GM21723 (cell line): ENCODE results near the gene NFATC1.

Experiments used
- ATAC-seq: cut with Tn5 transposase; IDR thresholded peaks from one replicate; pipeline ENCODE4 v1.9.1; 2021; ENCODE audit warnings: mild to moderate bottlenecking, moderate library complexity; ENCODE audit not compliant: unreplicated experiment

Gene NFATC1

DNA sequence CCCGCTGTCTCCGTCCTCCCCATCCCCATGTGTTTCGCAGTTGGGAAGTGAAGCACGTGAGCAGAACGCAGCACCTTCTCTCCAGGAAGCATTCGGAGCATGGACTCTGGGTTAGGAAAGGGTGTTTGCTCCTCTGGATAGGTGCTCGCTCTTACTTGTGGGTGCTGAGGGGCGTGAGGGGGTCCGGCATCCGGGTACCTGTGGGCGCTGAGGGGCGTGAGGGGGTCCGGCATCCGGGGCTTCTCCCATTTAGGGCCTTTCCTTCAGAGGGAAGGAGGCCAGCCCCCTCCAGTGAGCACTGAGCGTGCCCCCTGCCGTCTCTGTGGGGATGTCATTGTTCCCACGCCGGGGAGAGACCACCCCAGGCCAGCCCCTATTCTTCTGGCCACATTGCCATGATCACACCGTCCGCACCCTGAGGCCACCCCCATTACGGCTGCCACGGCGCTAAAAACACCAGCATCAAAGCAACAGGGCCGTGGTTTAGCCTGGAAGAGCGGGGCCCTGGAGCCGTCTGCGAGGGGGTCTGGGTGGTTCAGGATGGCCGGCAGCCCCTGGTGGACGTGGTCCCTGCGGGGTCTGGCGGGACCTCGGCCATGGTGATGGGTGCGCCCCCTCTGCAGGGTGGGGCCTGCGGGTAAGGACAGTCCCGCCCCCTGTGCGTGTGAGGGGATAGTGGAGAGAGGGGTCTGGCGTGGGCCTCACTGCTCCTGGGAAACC is 41.0 kb downstream of the NFATC1 start:
- ATAC-seq = no peak

DNA sequence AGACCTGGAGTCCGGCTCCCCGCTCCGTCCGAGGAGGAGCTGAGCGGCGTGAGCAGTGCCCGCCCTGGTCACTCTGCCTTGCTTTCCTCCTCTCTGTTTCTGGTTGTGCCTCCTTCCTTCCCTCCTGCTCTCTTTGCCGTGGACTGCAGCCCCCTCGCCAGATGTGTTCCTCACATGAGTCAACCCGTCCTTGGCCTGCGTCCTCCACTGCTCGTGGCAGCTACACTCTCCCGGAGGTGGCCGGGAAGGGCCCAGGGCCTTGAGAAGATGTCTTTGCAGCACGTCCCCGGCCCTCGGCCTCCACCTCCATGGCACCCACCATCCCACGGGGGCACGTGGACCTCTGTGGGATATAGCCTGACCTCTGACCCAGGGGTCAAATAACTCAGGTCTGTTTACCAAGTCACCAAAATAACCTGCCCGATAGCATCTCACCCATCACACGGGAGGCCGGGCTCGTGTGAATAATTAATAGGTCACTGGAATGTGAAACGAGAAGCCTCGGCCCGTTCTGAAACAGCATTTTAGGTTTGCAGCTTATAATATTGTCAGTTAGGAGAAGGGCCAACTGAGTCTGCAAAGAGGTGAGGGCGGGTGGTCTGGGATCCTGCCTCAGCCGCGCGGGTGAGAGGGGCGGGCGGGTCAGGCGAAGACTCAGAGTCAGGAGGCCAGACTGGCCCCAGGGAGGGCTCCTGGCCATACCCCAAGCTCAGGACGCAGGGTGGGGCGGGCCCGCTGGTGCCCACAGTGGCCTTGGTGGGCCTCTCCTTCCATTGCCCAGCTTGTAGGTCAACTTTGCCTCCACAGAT is 42.6 kb downstream of the NFATC1 start:
- no peak for ATAC-seq

DNA sequence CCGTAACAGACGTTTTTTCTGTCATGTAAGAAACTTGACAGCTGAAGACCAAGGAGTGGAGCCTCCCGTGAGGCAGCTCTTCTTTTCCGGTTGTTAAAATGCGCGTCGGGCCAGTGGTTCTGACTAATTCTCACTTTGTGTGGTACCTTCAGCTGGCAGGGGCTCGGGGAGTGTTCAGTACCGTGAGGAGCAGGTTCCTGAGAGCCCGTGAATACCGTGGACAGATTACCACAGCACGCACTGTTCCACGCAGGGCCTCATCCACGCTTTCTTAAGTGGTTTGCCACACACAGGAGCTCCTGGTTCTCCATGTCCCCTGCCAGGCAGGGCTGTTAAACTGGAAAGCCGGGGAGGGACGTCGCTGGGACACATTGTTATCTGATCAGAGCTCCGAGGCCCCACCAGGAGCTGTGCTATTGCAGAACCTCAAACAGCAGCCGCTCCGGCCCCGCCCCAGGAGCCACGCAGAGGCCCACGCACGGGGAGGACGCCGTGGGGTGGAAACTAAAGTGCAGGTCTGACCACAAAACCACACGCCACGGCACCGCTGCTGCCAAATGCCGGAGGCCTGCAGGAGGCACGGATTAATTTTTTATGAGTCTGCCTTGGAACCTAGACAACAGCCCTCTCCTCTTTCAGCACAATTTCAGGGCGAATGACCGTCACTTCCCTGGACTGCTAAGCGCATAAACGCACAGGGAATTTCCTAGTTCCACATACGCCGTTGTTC is 43.3 kb downstream of the NFATC1 start:
- ATAC-seq = no peak

DNA sequence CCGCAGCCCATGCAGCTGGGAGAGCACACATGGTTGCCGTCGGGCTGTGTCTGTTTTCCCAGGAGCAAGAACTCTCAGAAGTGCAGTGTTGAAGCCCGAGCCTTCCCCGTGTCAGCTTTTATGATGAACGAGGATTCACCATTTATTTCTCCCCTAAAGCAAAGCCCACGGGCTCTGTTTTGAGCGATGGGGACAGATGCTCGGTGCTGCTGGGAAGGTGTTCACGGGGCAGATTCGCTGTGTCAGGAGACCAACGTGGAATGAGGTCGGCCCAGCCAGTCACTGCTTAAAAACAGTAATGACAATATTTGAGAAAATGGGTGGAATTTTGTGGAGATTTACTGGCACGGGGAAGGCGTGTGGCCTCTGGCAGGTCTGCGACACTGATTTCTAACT is 43.9 kb downstream of the NFATC1 start:
- no peak for ATAC-seq

DNA sequence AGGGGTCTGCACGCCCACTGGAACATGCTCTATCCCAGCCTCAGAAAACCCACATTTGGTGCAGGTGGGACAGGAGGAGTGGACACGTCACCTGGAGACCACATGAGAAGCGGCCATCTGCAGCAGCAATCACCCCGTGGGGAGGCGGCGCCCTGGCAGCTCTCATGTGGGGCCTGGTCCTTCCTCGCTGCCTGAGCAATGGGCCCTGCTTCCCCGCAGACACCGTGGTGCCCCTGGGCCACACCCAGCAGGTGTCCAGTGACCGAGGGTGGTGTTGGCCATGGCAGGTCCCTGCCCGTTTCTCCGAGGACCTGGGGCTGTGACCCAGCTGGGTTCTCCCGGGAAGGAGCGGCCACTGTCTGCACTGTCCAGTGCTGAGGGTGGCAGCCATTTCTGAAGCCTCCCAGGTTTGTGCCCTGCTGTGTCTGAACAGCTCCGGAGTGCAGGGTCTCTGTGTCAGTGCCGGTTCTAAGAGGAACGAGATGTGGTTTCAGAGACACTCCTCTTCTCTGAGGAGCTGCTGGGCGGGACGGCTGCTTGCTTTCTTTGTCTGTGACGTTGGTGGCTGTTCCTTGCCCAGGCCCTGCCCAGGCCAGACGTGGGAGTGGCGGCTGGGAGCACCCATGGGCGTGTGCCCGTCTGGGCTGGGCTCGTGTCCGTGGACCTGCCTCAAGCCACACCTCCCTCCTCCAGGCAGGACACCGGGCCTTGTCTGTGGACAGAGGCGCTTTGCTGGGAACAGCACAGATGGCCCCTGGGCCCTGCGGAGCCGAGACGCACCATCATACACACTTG is 44.8 kb downstream of the NFATC1 start:
- ATAC-seq = no peak

DNA sequence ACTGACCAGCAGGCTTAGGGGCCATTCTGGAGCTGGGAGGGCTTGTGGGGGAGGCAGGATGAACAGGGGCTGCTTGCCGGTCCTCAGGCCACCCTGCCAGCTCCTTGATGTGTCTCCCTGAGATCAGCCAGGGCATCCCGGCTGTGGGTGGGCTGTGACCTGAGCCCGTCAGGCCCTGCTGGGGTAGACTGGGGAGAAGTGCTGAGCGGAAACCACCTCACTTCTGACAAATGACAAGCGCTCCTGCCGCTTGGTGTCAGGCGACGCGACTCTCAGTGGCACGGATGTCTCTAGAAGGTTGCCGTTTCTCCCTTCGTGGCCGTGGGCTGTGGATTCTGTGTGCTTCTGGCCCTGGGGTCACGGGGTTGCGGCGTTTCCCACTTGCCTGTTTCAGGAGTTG is 45.7 kb downstream of the NFATC1 start:
- ATAC-seq = no peak

DNA sequence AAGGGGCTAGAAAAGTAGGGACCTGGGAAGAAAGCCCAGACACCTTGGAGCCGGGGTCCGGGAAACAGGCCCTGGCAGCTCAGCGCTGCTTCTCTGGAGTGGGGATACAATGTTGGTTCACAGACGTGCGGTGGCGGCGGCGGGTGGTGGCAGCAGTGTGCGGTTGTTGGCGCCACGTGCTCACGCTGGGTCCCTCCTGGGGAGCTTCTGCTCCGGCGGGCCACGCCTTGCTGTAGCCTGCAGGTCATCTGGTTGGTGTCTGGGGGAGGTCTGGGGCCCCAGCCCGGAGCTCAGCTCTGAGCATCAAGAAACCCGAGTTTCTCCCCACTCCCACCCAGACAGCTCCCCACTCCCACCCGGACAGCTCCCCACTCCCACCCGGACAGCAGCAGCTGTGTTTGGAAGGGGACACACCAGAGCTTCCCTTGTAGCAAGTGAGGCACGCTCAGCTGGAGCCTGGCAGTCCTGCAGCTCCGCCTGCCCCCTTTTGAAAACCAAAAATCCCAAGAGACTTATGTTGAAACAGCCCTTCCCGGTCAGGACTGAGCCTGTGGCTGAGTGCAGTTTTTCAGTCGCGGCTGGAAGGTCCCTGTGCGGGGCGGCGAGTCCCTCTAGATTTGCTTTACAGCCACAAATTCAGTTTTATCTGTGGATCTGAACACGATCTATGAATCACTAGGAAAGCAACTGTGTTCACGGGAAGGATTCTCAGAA is 46.9 kb downstream of the NFATC1 start:
- no peak for ATAC-seq

DNA sequence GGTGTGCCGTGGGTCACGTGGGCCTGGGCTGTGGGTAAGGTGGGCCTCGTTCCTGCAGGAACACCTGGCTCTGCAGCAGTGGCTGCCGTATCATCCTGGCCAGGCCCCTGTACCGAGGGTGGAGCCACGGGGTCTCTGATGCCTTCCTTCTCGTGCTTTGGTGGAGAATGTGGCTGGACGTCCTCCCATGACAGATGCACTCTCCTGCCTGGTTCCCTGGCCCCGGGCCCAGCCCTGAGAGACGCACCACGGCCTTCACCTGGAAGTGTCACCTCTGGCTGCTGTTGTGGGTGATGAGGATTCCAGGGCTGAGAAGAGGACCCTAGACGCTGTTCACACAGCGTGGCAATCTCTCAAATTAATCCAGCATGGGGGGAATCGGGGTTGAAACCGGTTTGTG is 49.5 kb downstream of the NFATC1 start:
- ATAC-seq = no peak

DNA sequence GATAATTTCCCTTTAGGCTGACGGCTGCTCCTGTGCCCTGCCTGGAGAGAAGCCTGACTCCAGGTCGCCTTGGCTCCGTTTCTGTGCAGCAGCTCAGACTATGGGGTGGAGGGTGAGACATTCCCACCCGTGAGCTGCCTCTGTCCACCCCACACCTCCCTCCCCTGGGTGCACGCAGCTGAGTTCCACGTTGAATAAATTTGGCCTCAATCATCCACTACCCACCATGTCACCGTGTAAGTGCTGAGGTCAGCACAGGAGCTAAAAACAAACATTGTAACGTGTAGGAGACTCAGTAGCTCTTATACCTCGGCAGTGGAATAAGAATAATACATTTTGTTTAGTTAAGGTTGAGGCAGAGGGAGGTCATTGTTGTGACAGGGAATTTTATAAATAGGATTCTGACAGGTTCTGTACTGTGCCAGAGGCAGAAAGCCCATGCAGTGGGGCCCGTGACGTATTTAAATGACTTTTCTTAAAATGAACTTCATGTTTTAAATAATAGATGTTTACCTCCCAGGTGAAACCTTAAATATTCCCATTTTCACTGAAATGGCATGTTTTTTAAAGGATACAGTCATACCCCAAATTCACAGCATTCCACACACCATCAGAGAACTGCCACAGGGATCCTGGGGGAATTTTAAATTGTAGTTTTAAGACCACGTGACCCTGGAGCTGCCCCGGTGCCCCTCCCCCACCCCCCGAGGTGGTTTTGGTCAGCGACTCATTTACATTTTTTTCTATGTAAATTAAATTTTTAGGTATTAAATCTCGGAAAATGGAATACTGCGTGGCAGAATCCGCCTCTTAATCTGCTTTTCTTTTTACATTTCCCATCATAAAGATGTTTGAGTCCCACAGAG is 50.2 kb downstream of the NFATC1 start:
- ATAC-seq = no peak

DNA sequence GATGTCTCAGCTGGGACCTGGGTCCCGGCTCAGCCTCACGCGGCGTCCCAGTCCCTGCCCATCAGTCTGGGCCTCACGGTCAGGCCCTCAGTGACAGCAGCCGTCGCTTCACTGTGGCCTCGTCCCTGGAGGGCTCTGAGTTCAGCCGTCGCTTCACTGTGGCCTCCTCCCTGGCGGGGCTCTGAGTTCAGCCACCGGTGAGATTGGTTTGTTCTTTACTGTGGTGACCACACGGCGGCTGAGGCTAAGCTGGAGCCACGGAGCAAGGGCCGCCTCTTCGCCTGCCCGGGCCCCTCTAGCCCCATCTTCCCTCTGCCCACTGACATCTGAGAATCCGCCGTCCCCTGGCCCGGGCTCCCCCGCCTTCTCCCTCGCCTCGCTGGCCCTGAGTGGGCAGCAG is 51.2 kb downstream of the NFATC1 start:
- ATAC-seq = no peak

DNA sequence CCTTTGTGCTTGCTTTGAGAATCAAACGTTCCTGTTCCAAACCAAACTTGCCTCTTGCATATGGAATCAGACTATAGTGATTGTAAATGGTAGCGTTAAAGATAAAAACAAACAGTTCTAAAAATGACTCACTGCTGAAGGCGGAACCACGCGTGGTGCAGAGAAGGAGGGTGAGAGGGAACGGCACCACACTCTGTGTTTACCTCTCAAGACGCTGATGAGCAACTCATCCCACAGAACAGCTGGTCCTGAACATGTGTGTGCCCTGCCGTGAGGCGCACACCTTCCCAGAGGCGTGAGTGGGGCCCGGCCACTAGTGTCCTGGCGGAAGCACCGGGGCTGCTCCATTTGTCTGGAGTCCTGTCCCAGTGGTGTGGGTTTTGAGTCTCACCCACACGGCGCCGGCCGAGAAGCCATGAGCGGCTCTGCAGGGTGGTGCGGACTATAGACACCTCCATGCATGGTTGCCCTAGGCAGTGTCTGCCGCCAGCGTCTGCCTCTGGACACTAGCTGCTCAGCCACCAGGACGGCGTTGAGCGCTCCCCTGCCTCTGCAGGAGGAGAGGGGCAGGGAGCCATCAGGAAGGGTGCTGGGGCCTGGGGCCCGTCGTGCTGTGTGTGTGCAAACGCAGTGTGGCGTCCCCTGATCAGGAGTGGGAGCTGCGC is 52.1 kb downstream of the NFATC1 start:
- ATAC-seq = no peak

DNA sequence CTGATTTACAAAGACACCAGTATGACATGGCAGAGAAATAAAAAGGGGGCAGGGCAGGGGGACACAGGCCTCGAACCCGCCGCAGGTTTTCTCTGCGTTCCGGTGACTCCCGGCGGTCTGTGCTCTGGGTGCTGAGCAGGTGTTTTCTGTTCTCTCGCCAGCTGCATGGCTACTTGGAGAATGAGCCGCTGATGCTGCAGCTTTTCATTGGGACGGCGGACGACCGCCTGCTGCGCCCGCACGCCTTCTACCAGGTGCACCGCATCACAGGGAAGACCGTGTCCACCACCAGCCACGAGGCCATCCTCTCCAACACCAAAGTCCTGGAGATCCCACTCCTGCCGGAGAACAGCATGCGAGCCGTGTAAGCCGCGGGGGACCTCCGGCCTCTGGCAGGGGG is 52.9 kb downstream of the NFATC1 start:
- ATAC-seq = no peak

DNA sequence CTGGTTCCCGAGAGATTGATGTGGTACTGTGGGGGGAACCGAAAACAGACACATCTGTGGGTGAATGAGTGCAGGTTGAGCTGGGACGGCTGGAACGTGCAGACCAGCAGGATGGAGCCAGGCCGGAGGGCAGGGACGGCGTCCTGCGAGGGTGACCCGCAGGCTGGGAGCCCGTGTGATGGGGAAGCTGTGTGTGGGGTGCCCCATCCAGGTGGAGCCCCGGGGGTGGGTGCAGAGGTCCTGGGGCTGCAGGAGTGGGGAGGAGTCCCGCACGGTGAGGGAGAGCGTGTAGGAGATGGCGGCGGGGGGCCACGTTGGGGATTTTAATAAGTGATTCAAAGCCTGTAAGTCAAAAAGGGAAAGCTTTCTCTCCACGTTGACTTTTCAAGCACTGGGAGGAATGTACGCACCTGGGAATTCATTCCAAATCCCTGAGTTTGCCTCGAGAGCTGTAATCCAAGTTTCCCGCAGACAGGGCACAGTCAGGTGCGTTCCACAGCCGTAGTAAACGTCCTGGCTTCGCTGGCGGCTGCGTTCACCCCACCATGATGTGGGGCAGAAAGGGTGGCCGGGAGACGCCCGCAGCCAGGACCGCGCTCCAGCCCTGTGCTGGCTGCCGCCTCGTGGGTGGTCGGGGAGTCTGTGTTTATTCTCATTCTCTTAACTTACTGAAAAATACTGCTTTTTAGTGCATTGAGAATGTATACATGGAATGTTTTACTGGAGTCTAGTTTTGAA is 54.0 kb downstream of the NFATC1 start:
- no peak for ATAC-seq

DNA sequence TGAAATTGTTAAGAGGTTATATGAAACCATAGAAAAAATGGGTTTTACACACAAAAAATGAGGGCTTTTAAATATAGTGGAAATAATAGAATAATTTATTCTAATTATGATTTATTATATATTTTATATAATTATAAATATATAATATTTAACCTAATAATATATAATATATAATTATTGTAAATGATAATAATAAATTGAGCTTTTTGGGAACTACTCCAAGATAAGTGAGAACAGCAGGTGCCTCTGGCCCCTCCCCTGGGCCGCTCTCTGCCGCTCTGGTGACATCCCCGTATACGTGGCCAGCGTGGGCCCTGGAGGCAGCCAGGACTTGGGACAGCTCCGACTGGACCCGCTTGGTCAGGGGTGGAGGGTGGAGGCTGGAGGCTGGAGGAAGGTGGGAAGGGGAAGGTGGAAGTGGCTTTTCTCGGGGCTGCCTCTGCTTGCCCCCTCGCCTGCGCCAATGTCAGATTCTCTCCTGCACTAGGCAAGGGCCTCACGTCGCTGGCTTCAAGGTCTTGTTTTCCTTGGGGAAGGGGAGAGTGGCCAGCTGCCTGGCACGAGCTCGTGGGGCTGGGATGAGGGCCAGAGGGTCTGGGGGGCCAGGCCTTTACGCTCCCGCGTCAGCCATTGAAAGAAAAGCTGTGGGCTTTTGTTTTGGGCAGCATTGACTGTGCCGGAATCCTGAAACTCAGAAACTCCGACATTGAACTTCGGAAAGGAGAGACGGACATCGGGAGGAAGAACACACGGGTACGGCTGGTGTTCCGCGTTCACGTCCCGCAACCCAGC is 54.8 kb downstream of the NFATC1 start:
- no peak for ATAC-seq

DNA sequence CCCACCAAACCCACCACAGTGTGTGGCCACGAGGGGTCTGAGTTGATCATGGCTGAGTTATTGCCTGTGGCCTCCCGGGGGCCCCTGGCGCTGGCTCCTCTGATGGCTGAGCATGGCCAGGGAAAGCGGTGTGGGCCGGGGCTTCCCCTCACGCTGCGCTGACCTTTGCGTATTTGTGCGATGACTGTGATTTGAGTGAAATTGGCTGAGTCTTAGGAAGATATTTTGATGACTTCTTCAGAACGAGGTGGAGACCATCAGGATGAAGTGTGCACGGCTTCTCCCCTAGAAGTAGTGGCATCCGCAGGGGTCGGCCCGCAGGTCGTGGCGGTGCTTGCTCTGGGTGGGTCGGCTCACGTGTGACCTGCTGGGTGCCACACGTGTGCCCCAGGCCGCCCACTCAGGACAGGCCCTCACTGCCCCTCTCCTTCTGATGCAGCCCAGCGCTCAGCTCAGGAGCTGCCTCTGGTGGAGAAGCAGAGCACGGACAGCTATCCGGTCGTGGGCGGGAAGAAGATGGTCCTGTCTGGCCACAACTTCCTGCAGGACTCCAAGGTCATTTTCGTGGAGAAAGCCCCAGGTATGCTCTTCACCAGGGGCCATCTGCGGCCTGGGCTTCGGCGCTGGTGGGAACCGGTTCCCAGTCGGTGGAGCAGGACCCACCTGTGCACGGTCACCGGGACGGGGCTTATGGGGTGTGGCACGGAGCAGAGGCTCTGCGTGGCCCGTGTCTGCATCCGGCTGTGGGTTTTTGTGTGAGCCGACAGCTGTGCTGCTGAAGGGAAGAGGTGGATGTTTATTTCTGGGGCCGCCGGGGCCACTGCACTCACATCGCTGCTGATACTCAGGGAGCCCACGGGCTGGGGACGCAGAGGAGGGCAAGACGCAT is 55.8 kb downstream of the NFATC1 start:
- ATAC-seq = no peak

DNA sequence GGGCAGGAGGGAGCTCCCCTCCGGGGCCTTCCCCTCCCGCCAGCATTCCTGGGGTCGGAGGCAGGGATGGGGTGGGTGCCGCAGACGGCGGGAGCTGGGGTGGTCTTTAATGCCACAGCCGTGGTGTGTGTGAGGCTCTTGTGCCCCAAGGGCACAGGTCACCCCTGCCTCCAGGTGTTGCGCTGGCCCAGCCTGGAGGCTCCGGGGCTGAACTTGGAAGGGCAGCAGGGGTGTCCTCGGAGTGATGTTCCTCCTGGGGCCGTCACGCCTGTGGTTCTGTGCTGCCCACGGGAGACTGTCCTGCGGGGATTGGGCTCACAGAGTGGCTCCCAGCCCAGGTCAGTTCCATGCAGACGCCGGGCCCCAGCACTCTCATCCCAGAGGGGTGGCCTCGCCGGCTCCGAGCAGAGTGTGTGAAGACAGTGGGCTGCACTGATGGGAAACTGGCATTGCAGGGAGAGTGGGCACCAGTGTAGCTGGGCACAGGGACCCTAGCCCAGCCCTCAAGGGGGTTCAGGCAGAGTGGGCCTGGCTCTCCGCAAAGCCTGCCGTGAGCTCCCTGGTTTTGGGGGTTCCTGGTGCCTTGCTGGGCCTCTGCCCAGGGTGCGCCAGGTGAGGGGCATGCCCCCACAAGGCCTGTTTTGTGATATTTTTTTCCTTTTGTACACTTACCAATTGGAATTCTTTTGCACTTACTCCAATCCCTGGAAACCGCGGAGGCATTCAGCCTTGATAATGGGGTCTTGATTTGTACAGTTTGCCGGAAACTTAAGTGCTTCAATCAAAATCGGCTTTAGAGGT is 56.7 kb downstream of the NFATC1 start:
- no peak for ATAC-seq
